ENCODE data around the gene SMCO1.
"Not testable (repeated sequence)": the region's sequence is repeated elsewhere in the genome, so short reads cannot be mapped to it uniquely, and the experiment has no call there.

SMCO1 gene

DNA sequence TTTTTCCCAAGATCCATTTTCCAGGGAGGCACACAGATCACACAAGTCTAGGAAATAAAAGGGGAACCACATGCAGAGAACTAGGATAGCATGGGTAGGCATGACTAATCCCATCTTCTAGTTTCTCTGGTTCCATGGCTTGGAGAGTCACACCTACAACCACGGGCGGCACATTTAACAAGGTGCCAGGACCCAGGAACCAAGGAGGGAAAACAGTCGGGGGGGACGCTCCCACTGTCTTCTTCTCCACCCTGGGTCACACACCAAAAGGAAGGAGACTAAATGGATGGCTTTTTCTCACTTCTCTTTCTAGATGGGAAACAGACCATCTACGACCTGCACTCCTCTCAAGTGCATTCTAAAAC, 4.6 kb upstream of the SMCO1 start:
- DNase-seq = no peak

DNA sequence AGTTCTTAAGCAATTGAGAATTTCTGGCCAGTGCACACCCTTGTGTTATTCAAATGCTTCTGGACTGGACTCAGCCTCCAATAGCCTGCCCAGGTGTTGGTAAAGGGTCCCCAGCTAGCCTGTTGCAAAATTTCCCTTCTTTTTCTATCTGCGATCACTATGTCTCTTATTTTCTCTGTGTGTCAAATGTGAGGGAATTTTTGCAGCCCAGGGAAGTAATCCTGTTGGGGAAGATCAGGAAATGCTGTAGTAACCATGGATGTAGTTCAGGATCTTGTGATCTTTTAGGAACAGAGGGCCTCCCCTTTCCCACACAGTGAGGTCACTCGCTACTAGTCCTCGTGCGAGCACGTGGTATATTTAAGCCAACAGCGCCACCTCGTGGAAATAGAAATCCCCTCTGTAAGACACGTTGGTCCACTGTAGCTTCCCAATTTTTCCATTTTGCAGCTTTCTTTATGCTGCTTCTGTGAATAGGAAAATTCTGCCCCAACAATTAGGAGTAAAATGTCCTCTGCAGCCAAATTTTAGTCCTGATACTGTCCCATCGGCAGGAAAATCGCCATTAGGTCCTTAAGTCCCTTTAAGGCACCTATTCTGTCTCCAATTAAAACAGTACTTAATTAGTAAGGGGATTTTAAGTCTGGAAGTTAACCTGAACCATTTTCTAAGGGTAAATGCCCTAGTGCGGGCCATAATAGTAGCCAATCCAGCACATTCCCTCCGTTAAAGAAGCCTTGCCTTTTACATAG, 4.0 kb upstream of the SMCO1 start:
- no peak for DNase-seq

DNA sequence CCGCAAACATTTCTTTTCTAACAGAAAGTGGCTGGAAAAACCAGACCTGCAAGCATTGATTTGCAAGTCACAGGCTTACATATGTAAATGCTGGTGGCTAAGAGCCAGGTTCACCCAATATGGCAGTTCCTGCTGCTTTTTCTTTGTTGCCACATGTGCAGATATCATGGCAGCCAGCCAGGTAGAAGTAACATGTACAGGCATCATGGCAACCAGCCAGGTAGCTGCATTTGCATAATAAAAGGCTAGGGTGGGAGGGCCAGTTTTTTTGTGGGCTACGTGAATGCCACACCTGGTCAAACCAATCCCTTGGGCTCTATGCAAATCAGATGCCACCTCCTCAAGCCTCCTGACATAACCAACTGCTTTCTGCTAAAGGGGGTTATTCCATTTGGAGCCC, 2.8 kb upstream of the SMCO1 start:
- DNase-seq = no peak

DNA sequence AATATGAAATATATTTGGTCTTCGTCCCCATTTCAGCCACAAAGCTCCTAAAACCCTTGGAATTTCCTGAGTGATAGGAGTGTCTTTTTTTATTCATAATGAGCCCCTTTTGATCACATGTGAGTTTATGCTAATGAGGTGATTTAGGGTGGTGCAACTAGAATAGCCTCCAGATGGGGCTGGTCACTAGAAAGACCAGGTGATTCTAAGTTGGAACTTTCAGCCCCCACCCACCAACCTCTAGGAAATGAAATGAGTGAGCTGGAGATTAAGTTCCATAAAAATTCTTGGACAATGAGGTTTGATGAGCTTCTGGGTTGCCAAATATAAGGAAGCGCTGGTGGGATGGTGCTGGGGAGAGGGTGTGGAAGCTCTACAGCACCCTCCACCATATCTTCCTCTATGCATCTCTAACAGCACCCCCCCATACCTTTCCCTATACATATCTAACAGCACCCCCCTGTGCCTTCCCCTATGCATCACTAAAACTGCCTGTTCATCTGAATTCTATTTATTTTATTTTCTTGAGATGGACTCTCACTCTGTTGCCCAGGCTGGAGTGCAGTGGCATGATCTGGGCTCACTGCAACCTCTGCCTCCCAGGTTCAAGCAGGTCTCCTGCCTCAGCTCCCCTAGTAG, 2.1 kb upstream of the SMCO1 start:
- DNase-seq = no peak

DNA sequence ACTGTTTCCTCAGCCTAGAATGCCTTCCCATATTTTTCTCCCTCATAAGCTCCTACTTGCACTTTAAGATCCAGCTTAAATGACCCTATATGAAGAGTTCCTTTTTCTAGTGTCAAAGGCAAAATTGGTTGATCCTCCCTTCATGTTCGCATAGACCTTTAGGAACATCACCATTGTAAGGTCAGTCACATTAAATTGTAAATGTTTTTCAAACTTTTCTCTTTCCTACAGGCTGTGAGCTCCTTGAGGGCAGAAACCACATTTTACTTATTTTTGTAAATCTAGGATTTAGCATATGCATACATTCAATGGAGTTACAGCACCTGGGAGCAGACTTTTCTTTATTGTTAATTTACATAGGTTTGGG, 813 bp downstream of the SMCO1 start:
- no peak for DNase-seq

DNA sequence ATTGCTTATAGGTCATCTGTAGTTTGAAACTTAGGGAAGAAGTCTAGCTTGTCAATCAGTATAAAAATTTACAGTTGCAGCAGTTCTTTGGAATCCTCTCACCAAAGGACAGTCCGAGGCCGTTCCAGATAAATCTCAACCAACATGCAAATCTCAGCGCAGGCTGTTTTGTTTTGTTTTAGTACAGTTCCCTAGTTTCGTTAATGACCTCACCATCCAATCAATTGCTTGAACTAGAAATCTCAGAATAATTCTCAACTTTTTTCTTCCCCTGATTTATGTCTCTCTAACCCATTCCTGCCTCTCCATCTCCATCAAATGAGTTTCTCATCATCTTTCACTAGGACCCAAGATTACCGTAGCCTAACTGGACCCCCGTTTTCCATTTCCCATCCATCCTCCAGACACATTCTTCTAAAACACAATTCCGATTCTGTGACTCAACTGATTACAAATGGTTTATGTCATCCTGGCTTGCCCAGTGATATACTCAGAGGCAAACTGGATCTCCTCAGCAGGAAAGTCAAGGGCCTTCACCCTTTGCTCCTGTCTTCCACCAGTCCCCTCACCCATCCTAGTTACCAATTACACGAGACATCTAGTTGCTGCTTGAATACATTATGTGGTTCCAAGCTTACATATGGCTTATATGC, 1.3 kb downstream of the SMCO1 start:
- no peak for DNase-seq

DNA sequence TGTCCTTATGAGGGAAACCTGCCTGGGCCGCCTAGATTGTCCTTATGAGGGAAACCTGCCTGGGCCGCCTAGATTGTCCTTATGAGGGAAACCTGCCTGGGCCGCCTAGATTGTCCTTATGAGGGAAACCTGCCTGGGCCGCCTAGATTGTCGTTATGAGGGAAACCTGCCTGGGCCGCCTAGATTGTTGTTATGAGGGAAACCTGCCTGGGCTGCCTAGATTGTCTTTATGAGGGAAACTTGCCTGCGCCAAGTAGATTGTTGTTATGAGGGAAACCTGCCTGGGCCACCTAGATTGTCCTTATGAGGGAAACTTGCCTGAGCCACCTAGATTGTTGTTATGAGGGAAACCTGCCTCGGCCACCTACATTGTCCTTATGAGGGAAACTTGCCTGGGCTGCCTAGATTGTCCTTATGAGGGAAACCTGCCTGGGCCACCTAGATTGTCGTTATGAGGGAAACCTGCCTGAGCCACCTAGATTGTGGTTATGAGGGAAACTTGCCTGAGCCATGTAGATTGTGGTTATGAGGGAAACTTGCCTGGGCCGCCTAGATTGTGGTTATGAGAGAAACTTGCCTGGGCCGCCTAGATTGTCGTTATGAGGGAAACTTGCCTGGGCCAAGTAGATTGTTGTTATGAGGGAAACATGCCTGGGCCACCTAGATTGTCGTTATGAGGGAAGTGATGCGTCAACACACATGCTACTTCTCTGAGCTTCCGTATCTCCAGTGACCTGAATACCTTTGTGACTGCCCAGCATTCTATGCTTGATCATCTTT, 3.3 kb downstream of the SMCO1 start:
- DNase-seq = not testable (repeated sequence)

DNA sequence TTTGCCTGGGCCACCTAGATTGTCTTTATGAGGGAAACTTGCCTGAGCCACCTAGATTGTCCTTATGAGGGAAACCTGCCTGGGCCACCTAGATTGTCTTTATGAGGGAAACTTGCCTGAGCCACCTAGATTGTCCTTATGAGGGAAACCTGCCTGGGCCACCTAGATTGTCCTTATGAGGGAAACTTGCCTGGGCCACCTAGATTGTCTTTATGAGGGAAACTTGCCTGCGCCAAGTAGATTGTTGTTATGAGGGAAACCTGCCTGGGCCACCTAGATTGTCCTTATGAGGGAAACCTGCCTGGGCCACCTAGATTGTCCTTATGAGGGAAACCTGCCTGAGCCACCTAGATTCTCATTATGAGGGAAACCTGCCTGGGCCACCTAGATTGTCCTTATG, 4.0 kb downstream of the SMCO1 start:
- DNase-seq = not testable (repeated sequence)

GRCh38 chr3:196506687-196507086, 8.5 kb downstream of the SMCO1 start:
- no peak for DNase-seq

DNA sequence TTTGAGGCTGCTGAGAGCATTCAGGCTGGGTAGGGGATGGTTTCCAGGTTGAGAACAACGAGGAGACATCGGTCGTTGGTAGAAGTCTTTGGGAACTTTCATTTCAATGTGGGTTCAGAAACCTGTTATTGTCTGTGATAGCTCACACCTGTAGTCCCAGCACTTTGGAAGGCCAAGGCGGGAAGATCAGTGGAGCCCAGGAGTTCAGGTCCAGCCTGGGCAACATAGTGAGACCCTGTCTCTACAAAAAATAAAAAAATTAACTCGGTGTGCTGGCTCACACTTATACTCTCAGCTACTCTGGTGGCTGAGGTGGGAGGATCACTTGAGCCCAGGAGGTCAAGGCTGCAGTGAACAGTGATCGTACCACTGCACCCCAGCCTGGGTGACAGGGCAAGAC, 10.6 kb downstream of the SMCO1 start:
- no peak for DNase-seq

DNA sequence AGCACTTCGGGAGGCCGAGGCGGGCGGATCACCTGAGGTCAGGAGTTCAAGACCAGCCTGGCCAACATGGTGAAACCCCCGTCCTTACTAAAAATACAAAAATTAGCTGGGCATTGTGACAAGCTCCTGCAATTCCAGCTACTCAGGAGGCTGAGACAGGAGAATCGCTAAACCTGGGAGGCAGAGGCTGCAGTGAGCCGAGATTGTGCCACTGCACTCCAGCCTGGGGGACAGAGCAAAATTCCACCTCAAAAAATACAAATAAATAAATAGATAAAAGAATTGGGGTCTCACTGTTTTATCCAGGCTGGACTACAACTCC, 11.1 kb downstream of the SMCO1 start:
- DNase-seq = not testable (repeated sequence)

DNA sequence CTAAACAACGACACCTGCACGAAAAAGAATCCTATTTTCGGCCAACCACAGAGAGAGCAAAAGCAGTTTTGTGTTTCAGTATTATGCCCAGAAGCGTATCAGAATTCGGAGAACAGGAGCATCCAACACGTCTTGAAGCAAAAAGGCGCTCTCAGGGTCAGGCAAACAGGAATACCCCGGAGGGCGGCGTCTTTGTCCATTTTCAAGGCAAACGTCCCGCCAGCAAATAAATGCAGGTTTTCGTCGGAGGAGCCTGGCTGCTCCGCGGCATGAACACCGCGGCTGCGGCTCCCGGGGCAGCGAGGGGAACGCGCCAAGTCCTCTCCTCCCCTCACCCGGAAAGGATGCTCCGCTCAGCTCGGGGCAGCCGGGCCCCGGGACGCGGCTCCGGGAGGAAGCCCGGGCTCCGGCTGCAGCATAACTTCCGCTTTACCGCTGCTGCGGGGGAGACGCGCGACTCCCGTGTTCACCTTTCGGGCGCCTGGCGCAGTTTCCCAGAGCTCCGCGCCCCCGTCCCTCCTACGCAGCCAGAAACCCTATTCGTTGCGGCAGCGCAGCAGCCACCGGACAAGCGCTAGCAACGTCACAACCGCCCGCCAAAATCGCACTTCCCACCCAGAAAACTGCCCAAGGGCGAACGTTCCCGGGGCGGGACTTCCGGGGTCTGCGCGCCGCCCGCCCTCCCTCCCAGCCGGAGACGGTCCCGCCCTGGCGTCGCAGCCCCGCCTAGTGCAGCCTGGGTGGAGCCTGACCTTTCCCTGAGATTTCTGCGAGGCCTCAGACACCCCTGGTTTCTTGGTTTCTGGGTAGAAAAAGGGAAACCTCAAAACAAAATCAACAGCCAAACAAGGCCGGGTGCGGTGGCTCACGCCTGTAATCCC, 11.7 kb downstream of the SMCO1 start, which contains the start of gene RNF168:
Gene RNF168 (minus strand): TSS at position 573 of the 881 bp plus-strand sequence. CDS start 595 bp downstream, outside the sequence.
- peak; percentile 88 for DNase-seq

GRCh38 chr3:196502775-196503195, 12.4 kb downstream of the SMCO1 start:
- DNase-seq = no peak

DNA sequence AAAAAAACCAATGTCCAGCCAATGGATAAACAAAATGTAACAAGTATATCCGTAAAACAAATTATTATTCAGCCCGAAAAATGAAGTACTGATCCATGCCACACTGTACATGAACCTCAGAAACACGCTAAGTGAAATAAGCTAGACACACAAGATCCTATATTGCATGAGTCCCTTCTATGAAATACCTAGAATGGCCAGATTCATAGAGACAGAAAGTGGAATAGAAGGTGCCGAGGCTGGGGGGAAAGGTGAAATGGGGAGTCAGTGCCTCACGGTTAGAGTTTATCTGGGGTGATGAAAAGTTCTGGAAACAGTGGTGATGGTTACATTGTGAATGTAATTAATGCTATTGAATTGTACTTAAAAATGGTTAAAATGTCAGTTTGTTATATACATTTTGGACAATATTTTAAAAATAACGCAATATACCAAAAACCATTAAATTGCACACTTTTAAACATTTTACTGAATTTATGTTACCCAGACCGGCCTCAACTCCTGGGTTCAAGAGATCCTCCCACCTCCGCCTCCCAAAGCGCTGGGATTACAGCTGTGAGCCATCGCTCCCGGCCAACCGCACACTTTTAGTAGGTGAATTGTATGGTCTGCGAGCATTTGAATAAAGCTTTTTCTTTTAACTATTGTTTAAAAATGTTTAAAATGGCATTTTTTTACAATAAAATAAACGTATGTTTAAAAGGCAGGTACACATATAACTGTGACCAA, 13.7 kb downstream of the SMCO1 start:
- no peak for DNase-seq

GRCh38 chr3:196499807-196500524, 15.2 kb downstream of the SMCO1 start:
- no peak for DNase-seq

DNA sequence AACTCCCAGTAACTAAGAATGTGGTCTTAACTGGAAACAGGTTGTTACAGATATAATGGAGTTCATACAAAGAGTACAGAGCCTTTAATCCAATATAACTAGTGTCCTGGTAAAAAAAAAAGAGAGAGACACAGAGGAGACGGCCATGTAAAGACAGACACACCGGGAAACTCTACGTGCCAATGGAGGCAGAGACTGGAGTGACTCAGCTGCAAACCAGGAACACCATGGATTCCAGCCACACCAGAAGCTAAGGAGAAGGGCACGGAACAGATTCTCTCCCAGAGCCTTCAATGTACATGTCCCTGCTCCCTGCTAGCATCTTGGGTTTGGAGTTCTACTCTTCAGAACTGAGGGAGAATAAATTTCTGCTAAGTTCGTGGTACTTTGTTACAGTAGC, 16.1 kb downstream of the SMCO1 start:
- no peak for DNase-seq

DNA sequence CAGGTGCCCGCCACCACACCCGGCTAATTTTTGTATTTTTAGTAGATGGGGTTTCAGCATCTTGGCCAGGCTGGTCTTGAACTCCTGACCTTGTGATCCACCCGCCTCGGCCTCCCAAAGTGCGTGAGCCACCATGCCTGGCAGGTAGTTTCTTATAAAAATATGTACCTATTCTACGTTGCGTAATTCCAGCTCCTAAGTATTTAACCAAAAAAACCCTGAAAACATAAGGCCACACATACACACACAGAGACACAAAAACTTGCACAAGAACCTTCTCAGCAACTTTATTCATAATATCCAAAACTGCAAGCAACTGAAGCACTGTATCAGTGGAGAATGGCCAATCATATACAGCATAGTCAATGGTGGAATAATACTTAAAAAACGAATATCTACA, 16.8 kb downstream of the SMCO1 start:
- DNase-seq = no peak

DNA sequence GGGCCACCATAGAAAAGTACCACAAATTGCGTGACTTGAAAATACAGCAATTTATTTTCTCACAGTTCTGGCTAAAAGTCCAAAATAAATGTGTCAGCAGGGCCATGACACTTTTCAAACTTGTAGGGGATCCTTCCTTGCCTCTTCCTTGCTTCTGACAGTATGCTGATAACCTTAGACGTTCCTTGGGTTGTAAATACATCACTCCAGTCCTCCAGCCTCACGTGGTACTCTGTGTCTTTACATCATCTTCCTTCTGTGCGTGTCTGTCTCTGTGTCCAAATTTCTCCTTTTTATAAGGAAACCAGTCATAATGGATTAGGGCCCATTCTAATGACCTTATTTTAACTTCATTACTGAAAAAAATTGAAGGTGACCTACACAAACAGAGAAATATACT, 19.0 kb downstream of the SMCO1 start:
- no peak for DNase-seq

- no peak for DNase-seq
Observed at GRCh38 chr3:196493292-196493691, 21.9 kb downstream of the SMCO1 start.

DNA sequence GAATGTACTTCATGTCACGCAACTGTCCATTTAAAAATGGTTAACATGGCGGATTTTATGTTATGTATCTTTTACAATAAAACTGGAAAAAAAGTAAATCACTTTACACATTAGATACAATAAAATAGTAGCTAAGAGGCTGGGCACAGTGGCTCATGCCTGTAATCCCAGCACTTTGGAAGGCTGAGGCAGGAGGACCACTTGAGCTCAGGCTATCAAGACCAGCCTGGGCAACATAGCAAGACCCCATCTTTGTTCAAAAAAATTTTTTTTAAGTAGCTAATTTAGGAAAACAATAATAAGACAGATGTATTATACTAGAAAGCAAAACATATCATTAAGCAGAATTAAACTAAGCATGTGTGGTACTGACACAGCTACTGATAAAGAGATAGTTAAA, 23.1 kb downstream of the SMCO1 start:
- DNase-seq = no peak

GRCh38 chr3:196489747-196490146, 25.4 kb downstream of the SMCO1 start:
- no peak for DNase-seq

Data from NCI-H1436 treated with DMSO at 0.1 percent for 48 hours (cell line).